ENCODE results near the gene MVP.
"Not testable (repeated sequence)": the region's sequence is repeated elsewhere in the genome, so short reads cannot be mapped to it uniquely, and the experiment has no call there.

Gene MVP

DNA sequence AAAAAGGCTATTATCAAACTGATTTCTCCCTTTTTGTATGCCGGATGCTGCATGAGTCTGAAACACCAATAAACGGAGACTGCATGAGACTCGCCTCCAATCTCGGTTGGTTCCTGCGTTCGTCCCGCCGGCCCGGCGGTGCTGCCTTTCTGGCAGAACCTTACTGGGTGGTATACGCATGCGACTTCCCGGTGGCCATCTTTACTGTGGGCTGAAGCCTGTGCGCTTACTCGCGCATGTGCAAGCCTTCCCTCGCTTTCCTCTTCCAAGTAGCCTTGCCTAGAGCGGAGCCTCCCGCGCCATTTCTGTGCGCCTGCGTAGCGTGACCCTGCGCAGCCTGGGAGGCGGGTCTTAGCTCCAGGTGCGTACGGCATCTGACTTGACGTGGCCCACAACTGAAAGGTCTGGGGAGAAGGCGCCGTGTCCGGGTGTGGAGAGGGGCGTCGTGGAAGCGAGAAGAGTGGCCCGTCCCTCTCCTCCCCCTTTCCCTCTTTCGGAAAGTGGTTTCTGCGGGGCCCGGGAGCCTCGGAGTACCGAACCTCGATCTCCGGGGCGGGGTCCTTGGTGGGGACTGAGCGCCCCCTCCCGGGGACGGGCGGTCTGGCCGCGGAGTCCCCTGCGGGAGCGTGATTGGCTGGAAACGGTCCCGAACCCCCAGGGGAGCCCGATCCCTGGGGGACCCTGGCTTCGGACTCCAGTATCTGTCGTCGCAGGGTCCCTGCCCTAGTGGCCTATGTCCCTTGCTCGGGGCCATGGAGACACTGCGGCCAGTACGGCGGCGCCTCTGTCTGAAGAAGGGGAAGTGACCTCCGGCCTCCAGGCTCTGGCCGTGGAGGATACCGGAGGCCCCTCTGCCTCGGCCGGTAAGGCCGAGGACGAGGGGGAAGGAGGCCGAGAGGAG, 4.2 kb upstream of the MVP start, which contains the start of gene PAGR1:
PAGR1 (plus strand) TSS at position 360 of the 901 bp plus-strand sequence; CDS start at position 734, 374 bp downstream.
- peak; percentile 100 for DNase-seq

DNA sequence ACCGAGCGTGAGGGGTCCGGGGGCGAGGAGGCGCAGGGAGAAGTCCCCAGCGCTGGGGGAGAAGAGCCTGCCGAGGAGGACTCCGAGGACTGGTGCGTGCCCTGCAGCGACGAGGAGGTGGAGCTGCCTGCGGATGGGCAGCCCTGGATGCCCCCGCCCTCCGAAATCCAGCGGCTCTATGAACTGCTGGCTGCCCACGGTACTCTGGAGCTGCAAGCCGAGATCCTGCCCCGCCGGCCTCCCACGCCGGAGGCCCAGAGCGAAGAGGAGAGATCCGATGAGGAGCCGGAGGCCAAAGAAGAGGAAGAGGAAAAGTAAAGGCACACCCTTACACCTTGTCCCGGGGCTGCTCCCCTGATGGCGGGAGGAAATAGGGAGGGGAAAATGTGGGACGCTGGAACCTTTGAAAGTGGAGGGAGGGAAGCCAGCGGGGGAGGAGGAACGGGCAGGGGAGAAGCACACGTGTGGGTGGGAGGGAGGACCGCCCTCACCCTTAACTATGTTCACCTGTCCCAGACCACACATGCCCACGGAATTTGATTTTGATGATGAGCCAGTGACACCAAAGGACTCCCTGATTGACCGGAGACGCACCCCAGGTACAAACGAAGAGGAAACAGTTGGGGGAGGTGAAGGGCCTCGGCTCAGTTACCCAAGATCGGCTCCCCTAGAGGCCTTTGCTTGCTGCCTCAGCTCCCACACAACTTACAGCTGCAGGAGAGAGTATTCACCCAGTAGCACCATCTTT, 3.4 kb upstream of the MVP start:
- peak; percentile 80 for DNase-seq

DNA sequence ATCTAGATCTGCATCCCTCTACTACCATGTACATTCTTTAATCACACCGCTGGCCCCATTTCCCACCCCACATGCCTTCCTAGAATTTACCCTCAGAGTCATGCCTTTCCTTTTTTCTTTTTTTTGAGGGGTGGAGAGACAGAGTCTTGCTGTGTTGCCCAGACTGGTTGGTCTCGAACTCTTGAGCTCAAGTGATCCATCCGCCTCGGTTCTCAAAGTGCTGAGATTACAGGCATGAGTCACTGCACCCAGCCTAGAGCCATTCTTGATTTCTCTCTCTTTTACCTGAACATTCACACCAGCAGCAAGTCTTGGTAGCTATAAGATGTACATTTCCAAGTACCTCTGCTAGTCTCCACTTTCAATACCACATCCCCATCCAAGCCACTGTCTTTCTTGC, 2.2 kb upstream of the MVP start:
- no peak for DNase-seq

DNA sequence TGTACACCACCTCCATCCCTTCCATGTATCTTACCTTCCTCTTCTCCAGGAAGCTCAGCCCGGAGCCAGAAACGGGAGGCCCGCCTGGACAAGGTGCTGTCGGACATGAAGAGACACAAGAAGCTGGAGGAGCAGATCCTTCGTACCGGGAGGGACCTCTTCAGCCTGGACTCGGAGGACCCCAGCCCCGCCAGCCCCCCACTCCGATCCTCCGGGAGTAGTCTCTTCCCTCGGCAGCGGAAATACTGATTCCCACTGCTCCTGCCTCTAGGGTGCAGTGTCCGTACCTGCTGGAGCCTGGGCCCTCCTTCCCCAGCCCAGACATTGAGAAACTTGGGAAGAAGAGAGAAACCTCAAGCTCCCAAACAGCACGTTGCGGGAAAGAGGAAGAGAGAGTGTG, 756 bp upstream of the MVP start:
- DNase-seq, result no peak

DNA sequence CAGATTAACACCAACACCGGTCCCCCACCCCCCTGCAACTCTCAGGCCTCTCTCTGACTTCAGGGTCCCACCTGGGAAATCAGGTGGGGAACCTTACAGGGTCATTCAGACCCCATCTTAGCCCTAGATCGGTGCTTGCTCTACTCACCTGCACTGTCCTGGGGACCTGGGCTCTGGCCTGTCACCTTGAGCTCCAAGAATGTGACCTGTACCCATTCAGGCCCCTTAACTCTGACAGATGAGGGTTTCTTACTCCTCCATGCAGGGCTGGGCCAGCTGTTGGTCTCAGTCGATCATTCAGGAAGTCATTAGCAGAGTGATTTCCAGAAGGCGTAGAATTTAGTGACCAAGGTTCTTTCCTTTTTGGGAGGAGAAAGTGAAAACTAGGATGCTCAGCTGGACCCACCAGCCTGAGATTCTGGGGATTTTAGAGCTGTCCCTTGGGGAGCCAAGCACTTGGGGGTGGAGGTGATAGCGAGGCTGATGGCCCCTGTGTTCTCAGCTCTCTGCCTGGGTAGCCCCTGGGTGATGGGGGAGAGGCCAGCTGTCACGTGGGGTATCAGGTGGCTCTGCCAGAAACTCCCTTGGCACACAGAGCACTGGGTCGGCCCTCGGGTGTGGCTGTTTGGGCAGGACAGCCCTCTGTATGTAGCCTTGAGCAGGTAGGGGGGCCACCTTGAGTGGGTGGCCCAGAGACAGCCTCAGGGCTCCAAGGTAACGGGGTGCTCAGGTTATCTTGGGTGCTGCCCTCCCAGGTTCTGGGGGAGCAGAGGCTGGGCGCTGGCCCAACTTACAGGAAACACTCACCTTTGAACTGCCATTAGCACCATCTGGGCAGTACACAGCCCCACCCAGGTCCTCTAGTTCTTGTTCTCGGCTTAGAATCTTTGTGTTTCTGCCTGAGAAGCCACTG, 724 bp downstream of the MVP start:
- peak; percentile 31 for DNase-seq

DNA sequence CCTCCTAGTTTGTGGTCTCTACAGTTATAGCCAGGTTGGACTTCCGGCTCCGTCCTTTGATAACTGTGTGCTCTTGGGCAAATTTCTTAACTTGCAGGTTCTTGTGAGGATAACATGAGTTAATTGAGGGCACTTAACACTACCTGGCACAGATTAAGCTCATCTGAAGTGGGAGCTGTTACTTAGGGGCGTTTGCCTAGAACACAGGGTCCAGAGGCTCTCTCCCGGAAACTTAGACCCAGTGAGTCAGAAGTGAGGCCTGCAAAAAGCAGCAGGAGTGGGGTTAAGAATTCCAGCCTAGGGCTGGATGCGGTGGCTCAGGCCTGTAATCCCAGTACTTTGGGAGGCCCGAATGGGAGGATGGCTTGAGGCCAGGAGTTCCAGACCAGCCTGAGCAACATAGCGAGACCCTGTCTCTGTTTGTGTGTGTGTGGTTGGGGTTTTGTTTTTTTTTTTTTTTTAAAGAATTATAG, 1.4 kb downstream of the MVP start:
- DNase-seq, result no peak

DNA sequence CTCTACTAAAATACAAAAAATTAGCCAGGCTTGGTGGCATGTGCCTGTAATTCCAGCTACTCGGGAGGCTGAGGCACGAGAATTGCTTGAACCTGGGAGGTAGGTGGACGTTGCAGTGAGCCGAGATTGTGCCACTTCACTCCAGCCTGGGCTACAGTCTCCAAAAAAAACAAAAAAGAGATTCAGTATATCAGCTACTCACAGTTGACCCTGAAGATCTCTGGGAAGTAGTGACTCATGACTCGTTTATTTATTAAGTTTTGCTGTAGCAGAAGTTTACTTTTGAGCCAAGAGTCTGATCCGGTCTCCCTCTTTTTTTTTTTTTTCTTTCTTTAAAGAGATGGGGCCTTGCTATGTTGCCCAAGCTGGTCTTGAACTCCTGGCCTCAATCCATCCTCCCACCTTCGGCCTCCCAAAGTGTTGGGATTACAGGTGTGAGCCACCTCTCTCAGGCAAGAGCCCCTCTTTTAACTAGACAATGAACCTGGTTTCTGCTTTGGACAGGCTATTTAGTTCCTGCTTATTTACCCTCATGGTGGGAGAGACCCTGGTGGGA, 4.4 kb downstream of the MVP start:
- DNase-seq, result no peak

DNA sequence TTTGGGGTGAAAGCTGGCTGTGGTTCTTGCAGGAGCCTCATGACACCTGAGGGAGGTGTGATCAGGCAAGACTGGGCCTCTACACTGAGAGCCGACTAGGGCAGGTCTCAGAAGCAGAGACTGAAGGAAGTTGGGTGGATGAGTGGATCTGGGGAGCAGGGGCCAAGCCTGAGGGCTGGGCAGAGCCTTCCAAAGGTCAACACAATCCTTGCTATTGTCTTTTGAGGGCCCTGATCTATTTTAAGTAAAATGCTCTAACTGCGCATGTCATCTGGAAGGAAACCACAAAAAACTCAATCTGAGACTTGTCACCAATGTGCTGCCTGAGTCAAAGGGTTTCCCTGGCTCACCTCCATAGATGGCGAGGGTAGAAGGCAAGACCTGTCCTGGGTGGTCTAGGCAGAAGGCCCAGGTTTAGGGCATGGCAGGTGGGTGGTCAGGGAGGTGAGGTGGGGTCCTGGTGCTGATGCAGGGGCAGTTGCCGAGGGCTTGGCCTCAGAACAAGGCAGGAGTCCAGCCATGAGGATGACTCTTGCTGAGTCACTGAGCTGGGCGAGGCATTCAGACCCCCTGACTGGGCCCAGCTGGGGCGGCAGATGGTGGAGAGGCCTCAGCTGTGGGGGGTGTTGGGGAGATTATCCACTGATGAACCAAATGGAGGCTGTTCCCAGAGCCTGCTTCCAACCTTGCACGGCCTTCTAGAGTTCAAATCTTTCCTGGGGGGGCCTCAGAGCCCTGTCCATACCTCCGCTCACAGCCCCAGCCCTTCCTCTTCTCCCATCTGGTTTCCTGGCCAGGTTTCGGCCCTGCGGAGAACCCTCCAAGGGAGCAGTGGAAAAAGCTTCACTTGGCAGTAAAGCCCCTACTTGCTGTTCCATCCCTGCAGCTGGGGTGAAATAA, 5.1 kb downstream of the MVP start:
- peak; percentile 90 for DNase-seq

DNA sequence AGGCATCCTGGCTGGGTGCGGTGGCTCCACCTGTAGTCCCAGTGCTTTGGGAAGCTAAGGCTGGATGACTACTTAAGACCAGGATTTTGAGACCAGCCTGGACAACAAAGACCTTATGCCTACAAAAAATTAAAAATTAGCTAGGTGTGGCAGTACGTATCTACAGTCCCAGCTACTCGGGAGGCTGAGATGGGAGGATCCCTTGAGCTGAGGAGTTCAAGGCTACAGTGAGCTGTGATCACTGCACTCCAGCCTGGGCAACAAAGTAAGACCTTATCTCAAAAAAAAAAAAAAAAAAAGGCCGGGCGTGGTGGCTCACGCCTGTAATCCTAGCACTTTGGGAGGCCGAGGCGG, 6.1 kb downstream of the MVP start:
- no peak for DNase-seq

DNA sequence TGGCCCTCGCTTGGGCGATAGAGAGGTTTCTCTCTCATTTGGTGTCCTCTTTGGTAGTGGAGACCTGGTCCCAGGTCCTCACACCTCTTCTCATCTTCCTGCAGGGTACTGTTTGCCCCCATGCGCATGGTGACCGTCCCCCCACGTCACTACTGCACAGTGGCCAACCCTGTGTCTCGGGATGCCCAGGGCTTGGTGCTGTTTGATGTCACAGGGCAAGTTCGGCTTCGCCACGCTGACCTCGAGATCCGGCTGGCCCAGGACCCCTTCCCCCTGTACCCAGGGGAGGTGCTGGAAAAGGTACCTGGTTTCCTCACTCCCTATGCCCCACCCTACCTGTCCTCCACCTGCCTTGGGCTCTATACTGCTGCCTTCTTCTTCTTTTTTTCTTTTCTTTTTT, 10.5 kb downstream of the MVP start:
- DNase-seq, result no peak

DNA sequence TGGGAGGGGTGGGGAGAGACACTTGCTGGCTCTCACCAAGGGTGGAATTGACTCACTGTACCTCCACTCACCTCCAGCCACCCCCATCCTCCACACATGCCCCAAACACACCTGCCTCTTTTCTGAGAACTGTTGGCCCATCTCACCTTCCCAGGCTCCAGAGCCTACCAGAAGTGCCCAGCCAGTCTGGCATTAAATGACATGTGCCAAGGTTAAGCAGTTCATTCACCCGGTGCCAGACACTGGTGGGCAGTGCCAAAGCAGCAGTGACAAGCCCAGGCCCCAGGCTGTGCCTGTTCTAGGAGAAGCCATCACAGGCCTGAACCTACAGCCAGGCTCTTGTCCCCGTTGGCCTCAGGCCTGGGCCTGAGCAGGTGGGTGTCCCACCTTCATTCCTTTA, 11.2 kb downstream of the MVP start:
- no peak for DNase-seq

DNA sequence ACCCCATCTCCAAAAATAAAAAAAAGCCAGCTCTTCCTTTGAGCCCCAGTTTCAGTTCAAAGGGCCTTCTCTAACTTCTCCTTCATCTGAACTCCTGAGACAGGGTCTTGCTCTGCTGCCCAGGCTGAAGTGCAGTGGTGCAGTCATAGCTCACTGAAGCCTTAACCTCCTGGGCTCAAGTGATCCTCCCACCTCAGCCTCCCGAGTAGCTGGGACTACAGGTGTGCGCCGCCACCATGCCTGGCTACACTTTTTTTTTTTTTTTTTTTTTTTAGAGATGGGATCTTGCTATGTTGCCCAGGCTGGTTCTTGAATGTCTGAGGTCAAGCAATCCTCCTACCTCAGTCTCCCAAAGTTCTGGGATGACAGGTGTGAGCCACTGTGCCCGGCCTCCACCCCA, 13.0 kb downstream of the MVP start:
- not testable (repeated sequence) for DNase-seq

DNA sequence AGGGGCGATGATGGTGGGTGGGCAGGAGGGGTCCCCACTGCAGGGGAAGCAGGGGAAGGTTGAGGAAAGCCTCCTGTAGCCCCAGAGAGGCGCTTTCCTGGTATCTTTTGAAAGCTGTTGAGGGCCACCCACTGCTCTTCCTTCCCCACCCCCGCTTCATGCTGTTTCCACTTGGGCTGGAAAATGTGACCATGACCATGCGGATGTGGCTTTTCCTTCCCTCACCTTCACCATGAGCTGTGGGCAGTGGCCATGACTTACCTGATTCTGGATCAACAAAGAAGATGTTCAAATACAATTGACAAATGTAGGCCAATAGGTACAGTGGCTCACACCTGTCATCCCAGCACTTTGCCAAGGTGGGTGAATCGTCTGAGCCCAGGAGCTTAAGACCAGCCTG, 13.8 kb downstream of the MVP start:
- DNase-seq, result no peak

DNA sequence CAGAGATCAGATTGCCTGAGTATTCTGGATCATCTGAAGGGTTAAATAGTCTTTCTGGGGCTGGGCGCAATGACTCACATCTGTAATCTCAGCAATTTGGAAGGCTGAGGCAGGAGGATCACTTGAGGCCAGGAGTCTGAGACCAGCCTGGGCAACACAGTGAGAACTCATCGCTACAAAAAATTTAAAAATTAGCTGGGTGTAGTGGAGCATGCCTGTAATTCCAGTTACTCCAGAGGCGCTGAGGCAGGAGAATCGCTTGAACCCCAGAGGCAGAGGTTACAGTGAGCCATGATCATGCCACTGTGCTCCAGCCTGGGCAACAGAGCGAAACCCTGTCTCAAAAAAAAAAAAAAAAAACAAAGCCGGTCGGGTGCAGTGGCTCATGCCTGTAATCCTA, 15.7 kb downstream of the MVP start:
- no peak for DNase-seq

DNA sequence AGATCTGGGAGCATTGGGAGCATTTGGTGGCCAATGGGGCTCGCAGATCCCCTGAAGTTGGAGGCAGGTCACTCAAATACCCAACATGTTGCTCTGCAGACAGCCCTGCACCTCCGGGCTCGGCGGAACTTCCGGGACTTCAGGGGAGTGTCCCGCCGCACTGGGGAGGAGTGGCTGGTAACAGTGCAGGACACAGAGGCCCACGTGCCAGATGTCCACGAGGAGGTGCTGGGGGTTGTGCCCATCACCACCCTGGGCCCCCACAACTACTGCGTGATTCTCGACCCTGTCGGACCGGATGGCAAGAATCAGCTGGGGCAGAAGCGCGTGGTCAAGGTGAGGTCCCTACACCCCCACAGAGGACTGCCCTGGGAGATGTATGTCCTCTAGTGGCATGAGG, 16.4 kb downstream of the MVP start:
- DNase-seq, result no peak

DNA sequence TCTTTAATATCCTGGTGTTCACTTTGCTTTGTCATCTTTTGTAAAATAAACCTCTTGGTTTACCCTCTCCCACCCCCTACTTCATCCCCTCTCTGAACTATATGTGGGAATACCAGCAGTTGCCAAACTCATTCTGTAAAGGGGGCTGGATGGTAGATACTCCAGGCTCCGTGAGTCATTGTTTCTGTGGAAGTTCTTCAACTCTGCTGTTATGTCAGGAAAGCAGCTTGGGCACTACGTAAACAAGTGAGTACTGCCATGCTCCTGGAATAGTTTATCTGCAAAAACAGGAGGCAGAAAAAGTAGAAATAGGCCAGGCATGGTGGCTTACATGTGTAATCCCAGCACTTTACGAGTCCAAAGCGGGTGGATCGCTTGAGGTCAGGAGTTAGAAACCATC, 17.6 kb downstream of the MVP start:
- no peak for DNase-seq

DNA sequence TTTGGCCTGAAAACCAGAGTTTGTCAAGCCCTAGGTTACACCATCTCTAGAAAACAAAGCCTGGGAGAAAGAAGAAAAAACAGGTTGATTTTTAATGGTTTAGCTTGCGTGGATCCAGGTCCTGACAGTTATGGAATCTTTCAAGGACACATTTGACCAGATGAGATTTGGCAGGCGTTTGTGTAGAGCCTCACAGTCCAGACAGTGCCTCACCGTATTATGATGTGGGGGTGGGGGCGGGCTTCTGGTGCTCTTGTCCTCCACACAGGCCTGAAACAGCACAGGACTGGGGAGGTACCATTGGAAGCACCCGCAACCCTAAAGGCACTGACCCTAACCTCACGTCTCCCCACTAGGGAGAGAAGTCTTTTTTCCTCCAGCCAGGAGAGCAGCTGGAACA, 19.6 kb downstream of the MVP start:
- DNase-seq, result no peak

DNA sequence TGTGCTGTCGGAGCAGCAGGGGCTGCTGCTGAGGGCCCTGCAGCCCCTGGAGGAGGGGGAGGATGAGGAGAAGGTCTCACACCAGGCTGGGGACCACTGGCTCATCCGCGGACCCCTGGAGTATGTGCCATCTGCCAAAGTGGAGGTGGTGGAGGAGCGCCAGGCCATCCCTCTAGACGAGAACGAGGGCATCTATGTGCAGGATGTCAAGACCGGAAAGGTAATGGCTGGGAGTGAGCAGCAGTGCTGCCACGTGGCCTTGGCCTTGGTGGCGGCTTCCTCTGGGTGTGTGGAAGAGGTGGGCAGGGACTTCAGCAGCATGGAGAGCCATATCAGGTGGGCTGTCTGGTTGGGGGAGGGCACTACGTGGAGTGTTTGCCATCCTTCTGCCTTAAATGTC, 20.0 kb downstream of the MVP start:
- no peak for DNase-seq

DNA sequence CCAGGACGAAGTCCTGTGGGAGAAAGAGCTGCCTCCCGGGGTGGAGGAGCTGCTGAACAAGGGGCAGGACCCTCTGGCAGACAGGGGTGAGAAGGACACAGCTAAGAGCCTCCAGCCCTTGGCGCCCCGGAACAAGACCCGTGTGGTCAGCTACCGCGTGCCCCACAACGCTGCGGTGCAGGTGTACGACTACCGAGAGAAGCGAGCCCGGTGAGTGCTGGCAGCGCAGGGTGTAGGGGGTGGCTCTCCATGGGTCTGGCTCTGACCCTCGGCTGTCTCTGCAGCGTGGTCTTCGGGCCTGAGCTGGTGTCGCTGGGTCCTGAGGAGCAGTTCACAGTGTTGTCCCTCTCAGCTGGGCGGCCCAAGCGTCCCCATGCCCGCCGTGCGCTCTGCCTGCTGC, 21.4 kb downstream of the MVP start:
- DNase-seq, result no peak

DNA sequence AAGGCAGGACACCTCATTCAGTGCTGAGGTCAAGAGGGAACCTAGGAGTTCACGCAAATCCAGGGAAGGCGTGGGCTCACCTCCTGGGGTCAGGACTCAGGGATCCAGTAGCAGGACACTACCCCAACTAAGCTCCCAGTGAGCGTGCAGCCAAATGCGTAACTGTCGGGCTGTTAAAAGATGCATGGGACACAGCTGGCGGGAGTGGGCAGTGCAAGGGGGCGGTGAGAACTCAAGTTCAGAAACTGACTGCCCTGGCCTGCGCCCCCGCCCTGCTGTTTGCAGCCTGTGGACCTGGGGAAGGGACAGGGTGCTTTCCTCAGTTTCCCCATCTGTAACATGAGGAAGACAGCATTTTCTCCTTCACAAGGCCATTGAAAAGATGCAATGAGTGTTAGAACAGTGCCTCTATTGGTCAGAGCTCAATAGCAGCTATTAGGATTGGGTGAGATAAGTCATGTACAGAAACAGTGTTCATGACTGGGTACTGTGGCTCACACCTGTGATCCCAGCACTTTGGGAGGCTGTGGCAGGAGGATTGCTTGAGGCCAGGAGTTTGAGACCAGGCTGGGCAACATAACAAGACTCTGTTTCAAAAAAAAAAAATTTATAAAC, 22.6 kb downstream of the MVP start:
- no peak for DNase-seq

DNA sequence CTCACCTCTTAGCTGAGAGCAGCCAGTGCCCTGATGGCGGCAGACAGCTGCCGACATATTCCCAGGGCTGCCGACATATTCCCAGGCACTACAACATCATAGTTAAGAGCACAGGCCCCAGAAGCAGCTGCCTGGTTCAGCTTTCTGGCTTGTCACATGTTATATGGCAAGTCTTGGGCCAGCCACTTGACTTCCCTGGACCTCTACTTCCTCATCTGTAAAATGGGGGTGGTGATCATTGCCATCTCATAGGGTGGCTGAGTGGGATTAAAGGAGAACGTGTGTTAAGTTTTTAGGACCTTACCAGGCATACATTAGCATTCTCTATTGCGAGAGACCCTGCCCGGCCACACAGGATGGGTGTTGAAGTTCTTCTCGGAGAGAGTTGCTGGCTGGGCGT, 23.7 kb downstream of the MVP start:
- DNase-seq, result no peak
